K562 (cell line): ENCODE results near the gene DPAGT1. TPM values are rescaled to one million over a fixed set of nuclear protein-coding genes. Genes with fewer than 3 reads are reported as not detected.

Experiments used
- CEBPB ChIP-seq: fragments of 450-650 bp; IDR thresholded peaks from 2 replicates; pipeline ENCODE4 v1.6.1; 2016; ENCODE audit warnings: missing genetic modification characterization, missing compliant biosample characterization
- CREB1 ChIP-seq, 2 experiments: sonication (generic) in 1 of 2; formaldehyde crosslinking in 1 of 2; IDR thresholded peaks; 2 replicates each; pipeline versions ENCODE4 v1.6.1 to v1.8.0; 2012 to 2022; ENCODE audit warnings: inconsistent platforms in 1 of 2, mild to moderate bottlenecking in 1 of 2, missing genetic modification reagents in 1 of 2, moderate library complexity in 1 of 2
- GTF3C2 ChIP-seq: IDR thresholded peaks from 3 replicates; pipeline ENCODE4 v1.6.1; 2011; ENCODE audit warnings: borderline replicate concordance, mild to moderate bottlenecking, moderate library complexity; ENCODE audit not compliant: insufficient read length; ENCODE audit errors: extremely low read depth
- MAFK ChIP-seq: IDR thresholded peaks from 2 replicates; pipeline ENCODE4 v1.6.1; 2011; ENCODE audit warnings: low read length, improper control_type of control experiment
- MAX ChIP-seq: sonication (generic); formaldehyde crosslinking; IDR thresholded peaks from 2 replicates; pipeline ENCODE4 v1.9.0; 2022; ENCODE audit warnings: mild to moderate bottlenecking, missing genetic modification reagents
- MEF2D ChIP-seq: conservative IDR thresholded peaks from 2 replicates; pipeline ENCODE4 v1.6.1; 2016; ENCODE audit warnings: low read depth, missing genetic modification characterization, missing compliant biosample characterization
- MXI1 ChIP-seq: IDR thresholded peaks from 2 replicates; pipeline ENCODE4 v1.6.1; 2011; ENCODE audit warnings: low read depth, mild to moderate bottlenecking, improper control_type of control experiment, low read length
- MYNN ChIP-seq, 2 experiments: sonication (generic); formaldehyde crosslinking in 1 of 2; IDR thresholded peaks; 2 replicates each; pipeline versions ENCODE4 v1.5.0 to v1.6.1; 2016 to 2020; ENCODE audit warnings: antibody characterized with exemption in 1 of 2, missing genetic modification reagents in 1 of 2
- NR2F6 ChIP-seq: fragments of 450-650 bp; formaldehyde crosslinking; IDR thresholded peaks from 2 replicates; pipeline ENCODE4 v1.4.0; 2020; ENCODE audit warnings: mild to moderate bottlenecking
- PCBP1 ChIP-seq: fragments of 200-400 bp; formaldehyde crosslinking; IDR thresholded peaks from 2 replicates; pipeline ENCODE4 v1.6.1; 2018; ENCODE audit warnings: mild to moderate bottlenecking, low read depth, low read length; ENCODE audit not compliant: poor library complexity, severe bottlenecking
- RFX1 ChIP-seq: fragments of 450-650 bp; IDR thresholded peaks from 2 replicates; pipeline ENCODE4 v1.6.1; 2016; ENCODE audit warnings: mild to moderate bottlenecking, moderate library complexity
- SIN3A ChIP-seq, 2 experiments: fragments of 150-350 bp in 1 of 2; IDR thresholded peaks; 2 replicates each; pipeline ENCODE4 v1.6.1; 2011 to 2016; ENCODE audit warnings: borderline replicate concordance in 2 of 2, low read depth in 2 of 2, low read length in 2 of 2, mild to moderate bottlenecking in 2 of 2, moderate library complexity in 2 of 2; ENCODE audit not compliant: control insufficient read depth in 1 of 2
- SRF ChIP-seq, 2 experiments: fragments of 250-450, 450-650 bp in 1 of 2; sonication (Bioruptor Pico) in 1 of 2; sonication (generic) in 1 of 2; formaldehyde crosslinking; IDR thresholded peaks; 2 replicates each; pipeline versions ENCODE4 v1.5.0 to v1.5.1; 2020 to 2022; ENCODE audit warnings: mild to moderate bottlenecking in 1 of 2, missing genetic modification reagents in 1 of 2
- ZNF253 ChIP-seq: fragments of 250-450 bp; sonication (Bioruptor Pico); conservative IDR thresholded peaks from 2 replicates; pipeline ENCODE4 v1.6.1; 2021; ENCODE audit warnings: mild to moderate bottlenecking
- ZNF384 ChIP-seq: IDR thresholded peaks from 2 replicates; pipeline ENCODE4 v1.6.1; 2012; ENCODE audit warnings: low read depth, low read length, improper control_type of control experiment
- ZSCAN29 ChIP-seq: fragments of 450-650 bp; IDR thresholded peaks from 2 replicates; pipeline ENCODE4 v1.6.1; 2017
- polyA plus RNA-seq, 8 experiments: library from polyadenylated mRNA; depleted of rRNA in 4 of 8; stranded (reverse) in 5 of 8; unstranded in 3 of 8; fragments of >200 nt; fragmentation: Nextera tagmentation in 2 of 8; fragmentation: Illumina TruSeq in 1 of 8; extraction: Ambion mirVana in 2 of 8; extraction: Trizol in 1 of 8; gene quantifications; 2 replicates each; pipeline versions ENCODE4 v1.2.1 to v1.2.3, GENCODE V29; 2011 to 2014; ENCODE audit warnings: inconsistent platforms in 1 of 8, missing spikeins in 1 of 8
- total RNA-seq, 7 experiments: library from RNA; depleted of rRNA in 6 of 7; stranded (reverse); fragments of >200 nt in 6 of 7; fragmentation: Illumina TruSeq in 2 of 7; extraction: Trizol in 2 of 7; gene quantifications; 2 replicates each; pipeline versions ENCODE4 v1.2.1 to v1.2.3, GENCODE V29; 2011 to 2021; ENCODE audit warnings: low replicate concordance in 1 of 7

DPAGT1 gene
- total and polyA plus RNA-seq, 9 of the 15 experiments (the other 6 are each of a cell fraction or from before 2014, with no cell fraction given), result 29.9 to 135 (median 85.0) TPM

GRCh38 chr11:119108146-119108856, 6.6 kb upstream of the DPAGT1 start (continued):
- 0 out of 2 replicates have a peak, but pooled peaks have one; percentile 16 for TF ChIP-seq CREB1 (IDR thresholded peaks at IDR 0.05)
- no peak for TF ChIP-seq CREB1 (CRISPR knock-in tag; IDR thresholded peaks at IDR 0.05)
- 0 out of 2 replicates have a peak, but pooled peaks have one; percentile 18 for TF ChIP-seq MAFK
- TF ChIP-seq MEF2D (tag), result no peak
- TF ChIP-seq GTF3C2, result no peak
- peak; percentile 15 to 81; a peak in 2 of 4 replicates for TF ChIP-seq SIN3A (IDR thresholded peaks at IDR 0.05; ENCODE audit: borderline replicate concordance in 2 of 2, control insufficient read depth in 1 of 2, low read depth in 2 of 2, low read length in 2 of 2)
- TF ChIP-seq ZSCAN29, result no peak
- no peak for TF ChIP-seq ZNF384
- TF ChIP-seq MAX (CRISPR knock-in tag), result peak; percentile 51; the same call in 1 of the 2 replicates
- no peak for TF ChIP-seq PCBP1
- TF ChIP-seq ZNF253 (CRISPR knock-in tag), result no peak
- peak; percentile 83 for TF ChIP-seq RFX1
- TF ChIP-seq MYNN (IDR thresholded peaks at IDR 0.05), result no peak
- TF ChIP-seq MYNN (CRISPR knock-in tag; IDR thresholded peaks at IDR 0.05), result no peak
- TF ChIP-seq NR2F6 (CRISPR knock-in tag), result no peak
- peak in 1 of 2 experiments; percentile 74; a peak in 1 of 4 replicates for TF ChIP-seq SRF (CRISPR knock-in tag; IDR thresholded peaks at IDR 0.05)
- no peak for TF ChIP-seq MXI1
- peak; percentile 73 for TF ChIP-seq CEBPB (tag)
